Endothelial cell of umbilical vein (primary cell): ENCODE data around the gene HYPK.

Experiments
- EZH2 ChIP-seq: IDR thresholded peaks from 2 replicates; pipeline ENCODE4 v1.6.1; 2012; ENCODE audit warnings: borderline replicate concordance, low read depth, mild to moderate bottlenecking, moderate library complexity, low read length, inconsistent platforms; ENCODE audit not compliant: severe bottlenecking
- JUN ChIP-seq: IDR thresholded peaks from 2 replicates; pipeline ENCODE4 v1.6.1; 2011; ENCODE audit warnings: borderline replicate concordance, low read depth; ENCODE audit not compliant: insufficient read length, insufficient read depth
- MYC ChIP-seq: IDR thresholded peaks from one replicate; pipeline ENCODE4 v1.6.1; 2011; ENCODE audit warnings: mild to moderate bottlenecking, low read depth, low read length
- POLR2A ChIP-seq: IDR thresholded peaks from 2 replicates; pipeline ENCODE4 v1.6.1; 2012; ENCODE audit warnings: low read depth, mild to moderate bottlenecking, control low read depth, low read length
- POLR2AphosphoS5 ChIP-seq: IDR thresholded peaks from 2 replicates; pipeline ENCODE4 v1.6.1; 2012; ENCODE audit warnings: low read depth, mild to moderate bottlenecking, control low read depth, low read length, moderate library complexity; ENCODE audit not compliant: insufficient read depth
- TF ChIP-seq, protein P1 (sequence below), 2 donors: IDR thresholded peaks; 1 replicate in 1 of 2; 2 replicates in 1 of 2; pipeline ENCODE4 v1.5.1; 2011; ENCODE audit warnings: low read length in 2 of 2, mild to moderate bottlenecking in 2 of 2, moderate library complexity in 2 of 2, control low read depth in 1 of 2, inconsistent platforms in 1 of 2, low read depth in 1 of 2; ENCODE audit not compliant: insufficient read depth in 1 of 2; ENCODE audit errors: extremely low read depth in 1 of 2
- TF ChIP-seq, protein P2 (sequence below): IDR thresholded peaks from 2 replicates; pipeline ENCODE4 v1.6.1; 2011; ENCODE audit not compliant: insufficient read depth, insufficient read length

DNA sequence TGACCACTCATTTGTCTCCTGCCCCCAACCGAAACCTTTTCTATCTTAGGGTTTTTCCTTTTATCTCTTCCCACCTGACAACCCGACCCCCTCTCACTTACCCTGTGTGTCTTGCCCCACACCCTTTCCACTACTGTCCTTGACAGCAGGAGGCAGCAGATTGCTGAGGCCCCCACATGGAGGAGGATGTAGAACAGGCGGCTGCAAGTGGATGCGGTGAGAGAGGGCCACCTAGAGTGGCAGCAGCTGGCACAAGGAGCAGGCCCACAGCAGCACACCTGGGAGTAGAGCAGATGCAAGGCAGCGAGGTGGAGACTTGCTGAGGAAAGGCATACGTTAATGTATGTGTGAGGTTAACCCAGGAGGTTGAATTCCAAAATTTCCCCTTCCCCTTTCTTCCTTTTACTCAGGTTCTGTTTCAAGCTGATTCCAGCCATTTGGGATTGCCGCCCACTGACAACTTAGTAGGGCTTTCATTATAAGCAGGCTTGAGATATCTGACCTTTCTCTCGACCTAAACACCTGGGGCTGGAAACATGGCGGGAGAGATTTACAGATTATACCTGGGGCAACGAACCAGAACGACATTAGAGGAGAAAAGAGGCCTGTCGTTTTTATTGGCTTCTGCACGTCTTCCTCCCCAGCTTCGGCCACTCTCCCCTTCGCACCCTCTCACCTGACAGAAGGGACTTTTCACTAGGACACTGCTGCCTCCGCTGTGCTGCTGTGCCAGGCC is 1.0 kb upstream of the HYPK start:
- TF ChIP-seq, protein P1, sequence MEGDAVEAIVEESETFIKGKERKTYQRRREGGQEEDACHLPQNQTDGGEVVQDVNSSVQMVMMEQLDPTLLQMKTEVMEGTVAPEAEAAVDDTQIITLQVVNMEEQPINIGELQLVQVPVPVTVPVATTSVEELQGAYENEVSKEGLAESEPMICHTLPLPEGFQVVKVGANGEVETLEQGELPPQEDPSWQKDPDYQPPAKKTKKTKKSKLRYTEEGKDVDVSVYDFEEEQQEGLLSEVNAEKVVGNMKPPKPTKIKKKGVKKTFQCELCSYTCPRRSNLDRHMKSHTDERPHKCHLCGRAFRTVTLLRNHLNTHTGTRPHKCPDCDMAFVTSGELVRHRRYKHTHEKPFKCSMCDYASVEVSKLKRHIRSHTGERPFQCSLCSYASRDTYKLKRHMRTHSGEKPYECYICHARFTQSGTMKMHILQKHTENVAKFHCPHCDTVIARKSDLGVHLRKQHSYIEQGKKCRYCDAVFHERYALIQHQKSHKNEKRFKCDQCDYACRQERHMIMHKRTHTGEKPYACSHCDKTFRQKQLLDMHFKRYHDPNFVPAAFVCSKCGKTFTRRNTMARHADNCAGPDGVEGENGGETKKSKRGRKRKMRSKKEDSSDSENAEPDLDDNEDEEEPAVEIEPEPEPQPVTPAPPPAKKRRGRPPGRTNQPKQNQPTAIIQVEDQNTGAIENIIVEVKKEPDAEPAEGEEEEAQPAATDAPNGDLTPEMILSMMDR (IDR thresholded peaks at IDR 0.05; ENCODE audit: extremely low read depth in 1 of 2, insufficient read depth in 1 of 2, low read depth in 1 of 2, low read length in 2 of 2): no peak
- TF ChIP-seq POLR2AphosphoS5 (no peak), POLR2A (no peak), EZH2 (no peak), MYC (no peak), JUN (no peak)
- TF ChIP-seq, protein P2, sequence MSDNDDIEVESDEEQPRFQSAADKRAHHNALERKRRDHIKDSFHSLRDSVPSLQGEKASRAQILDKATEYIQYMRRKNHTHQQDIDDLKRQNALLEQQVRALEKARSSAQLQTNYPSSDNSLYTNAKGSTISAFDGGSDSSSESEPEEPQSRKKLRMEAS: no peak
